Right atrium auricular region (tissue), 2 donors: ENCODE measurements around the gene RFTN1. TPM values are rescaled to one million over a fixed set of nuclear protein-coding genes. Genes with fewer than 3 reads are reported as not detected.
A peak's percentile ranks its signal among the peaks of the same experiment; 100 is the strongest.

ENCODE experiments used
- DNase-seq: peaks from one replicate; pipeline ENCODE4 v3.0.0-alpha.2; 2019; ENCODE audit warnings: low spot score
- H3K27ac ChIP-seq, 2 donors: fragments of 200-600 bp; sonication (generic); 1 replicate in 1 of 2; 2 replicates in 1 of 2; pipeline ENCODE4 v1.5.1; 2016 to 2019
- H3K27me3 ChIP-seq, 2 donors: fragments of 200-600 bp; sonication (generic); one replicate each; pipeline versions ENCODE4 v1.5.1 to v1.6.0; 2017 to 2019
- H3K36me3 ChIP-seq: fragments of 200-600 bp; sonication (generic); one replicate; pipeline ENCODE4 v1.5.1; 2016
- H3K4me1 ChIP-seq, 2 donors: fragments of 200-600 bp; sonication (generic); one replicate each; pipeline versions ENCODE4 v1.5.1 to v1.6.0; 2017 to 2019
- H3K4me3 ChIP-seq, 2 donors: fragments of 200-600 bp; sonication (generic); 1 replicate in 1 of 2; 2 replicates in 1 of 2; pipeline ENCODE4 v1.5.1; 2017 to 2019; ENCODE audit warnings: mild to moderate bottlenecking in 1 of 2, moderate library complexity in 1 of 2
- H3K9me3 ChIP-seq, 2 donors: fragments of 200-600 bp; sonication (generic); one replicate each; pipeline ENCODE4 v1.5.1; 2019
- total RNA-seq, 2 donors: library from RNA; depleted of rRNA; stranded (reverse); fragments of >200 nt; gene quantifications; one replicate each; pipeline ENCODE4 v1.1.0, GENCODE V29; 2016
- TF ChIP-seq, protein P1 (sequence below), 2 donors: fragments of 200-600 bp; sonication (generic); IDR thresholded peaks; one replicate each; pipeline ENCODE4 v1.5.1; 2019; ENCODE audit warnings: antibody characterized with exemption in 2 of 2

RFTN1 gene
- total RNA-seq, 2 donors from 2014 or later = 15.9 to 33.6 TPM

DNA sequence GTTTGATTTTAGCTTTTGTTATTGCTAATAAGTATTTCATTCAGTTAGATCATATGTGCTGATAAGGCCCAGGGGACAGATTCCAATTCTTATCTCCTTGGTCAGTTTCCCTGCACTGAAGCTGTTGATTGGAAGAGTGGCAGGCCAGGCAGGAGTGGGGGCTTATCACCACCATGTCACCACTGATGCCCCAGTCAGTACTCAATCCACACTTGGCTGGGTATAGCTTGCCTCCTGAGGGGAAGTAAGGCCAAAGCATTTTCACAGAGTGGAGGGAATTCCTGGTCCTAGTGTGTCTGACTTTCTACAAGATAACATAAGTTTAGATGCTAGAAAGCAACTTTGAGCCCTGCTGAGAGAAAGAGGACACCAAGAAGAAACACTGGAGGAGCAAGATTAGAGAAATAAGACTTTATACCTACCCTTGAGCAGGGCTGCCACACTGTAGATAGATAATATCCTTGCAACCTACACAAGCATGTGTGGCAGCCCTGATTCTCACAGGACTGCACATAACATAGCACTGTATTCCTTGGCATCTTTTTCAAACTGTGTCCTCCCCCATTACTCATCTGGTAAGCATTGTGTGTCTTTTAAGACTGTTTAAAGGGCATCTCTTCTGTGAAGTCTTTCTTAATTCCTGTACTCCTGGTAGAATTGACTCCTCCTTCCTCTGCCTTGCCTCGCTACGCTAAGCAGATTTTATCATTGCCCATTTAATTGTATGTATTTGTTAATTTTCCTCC lies 224.2 kb downstream of the RFTN1 start:
- H3K27me3 ChIP-seq = no peaks in the 10 kb centered on the region
- no peaks in the 10 kb centered on the region for H3K36me3 ChIP-seq
- H3K4me3 ChIP-seq = no peak overlapping the region
- peak overlapping the region; percentile 26 to 28 for H3K27ac ChIP-seq
- no peak for DNase-seq
- peaks cover 0 to 49% of the 10 kb centered on the region in 2 donors for H3K4me1 ChIP-seq
- TF ChIP-seq, protein P1, sequence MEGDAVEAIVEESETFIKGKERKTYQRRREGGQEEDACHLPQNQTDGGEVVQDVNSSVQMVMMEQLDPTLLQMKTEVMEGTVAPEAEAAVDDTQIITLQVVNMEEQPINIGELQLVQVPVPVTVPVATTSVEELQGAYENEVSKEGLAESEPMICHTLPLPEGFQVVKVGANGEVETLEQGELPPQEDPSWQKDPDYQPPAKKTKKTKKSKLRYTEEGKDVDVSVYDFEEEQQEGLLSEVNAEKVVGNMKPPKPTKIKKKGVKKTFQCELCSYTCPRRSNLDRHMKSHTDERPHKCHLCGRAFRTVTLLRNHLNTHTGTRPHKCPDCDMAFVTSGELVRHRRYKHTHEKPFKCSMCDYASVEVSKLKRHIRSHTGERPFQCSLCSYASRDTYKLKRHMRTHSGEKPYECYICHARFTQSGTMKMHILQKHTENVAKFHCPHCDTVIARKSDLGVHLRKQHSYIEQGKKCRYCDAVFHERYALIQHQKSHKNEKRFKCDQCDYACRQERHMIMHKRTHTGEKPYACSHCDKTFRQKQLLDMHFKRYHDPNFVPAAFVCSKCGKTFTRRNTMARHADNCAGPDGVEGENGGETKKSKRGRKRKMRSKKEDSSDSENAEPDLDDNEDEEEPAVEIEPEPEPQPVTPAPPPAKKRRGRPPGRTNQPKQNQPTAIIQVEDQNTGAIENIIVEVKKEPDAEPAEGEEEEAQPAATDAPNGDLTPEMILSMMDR (IDR thresholded peaks at IDR 0.05) = no peak
- no peaks in the 10 kb centered on the region for H3K9me3 ChIP-seq

DNA sequence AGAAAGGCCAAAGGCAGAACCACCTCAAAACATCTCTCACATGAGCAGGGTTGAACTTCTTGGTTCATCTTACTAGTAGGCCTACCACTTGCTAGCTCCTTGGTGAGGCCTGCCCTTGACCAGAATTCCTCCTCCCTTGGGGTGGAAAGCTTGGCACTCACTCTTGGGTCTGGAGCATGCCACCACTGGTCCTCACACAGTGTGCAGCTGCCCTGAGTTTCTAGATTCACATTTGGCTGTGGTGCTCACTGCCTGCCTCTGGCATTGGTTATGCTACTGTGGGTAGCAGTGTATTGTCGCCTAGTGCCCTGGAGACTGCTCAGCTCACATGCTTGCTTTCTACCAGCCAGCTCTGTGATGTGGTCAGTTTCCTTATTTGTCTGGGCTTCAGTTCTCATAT lies 224.8 kb downstream of the RFTN1 start:
- H3K4me1 ChIP-seq = peaks cover 0 to 49% of the 10 kb centered on the region in 2 donors
- TF ChIP-seq, protein P1 (IDR thresholded peaks at IDR 0.05) = no peak
- peak overlapping the region; percentile 28 to 46 for H3K27ac ChIP-seq
- H3K36me3 ChIP-seq = peaks cover 3% of the 10 kb centered on the region
- H3K27me3 ChIP-seq = no peaks in the 10 kb centered on the region
- H3K4me3 ChIP-seq = no peak overlapping the region
- no peaks in the 10 kb centered on the region for H3K9me3 ChIP-seq
- no peak for DNase-seq

DNA sequence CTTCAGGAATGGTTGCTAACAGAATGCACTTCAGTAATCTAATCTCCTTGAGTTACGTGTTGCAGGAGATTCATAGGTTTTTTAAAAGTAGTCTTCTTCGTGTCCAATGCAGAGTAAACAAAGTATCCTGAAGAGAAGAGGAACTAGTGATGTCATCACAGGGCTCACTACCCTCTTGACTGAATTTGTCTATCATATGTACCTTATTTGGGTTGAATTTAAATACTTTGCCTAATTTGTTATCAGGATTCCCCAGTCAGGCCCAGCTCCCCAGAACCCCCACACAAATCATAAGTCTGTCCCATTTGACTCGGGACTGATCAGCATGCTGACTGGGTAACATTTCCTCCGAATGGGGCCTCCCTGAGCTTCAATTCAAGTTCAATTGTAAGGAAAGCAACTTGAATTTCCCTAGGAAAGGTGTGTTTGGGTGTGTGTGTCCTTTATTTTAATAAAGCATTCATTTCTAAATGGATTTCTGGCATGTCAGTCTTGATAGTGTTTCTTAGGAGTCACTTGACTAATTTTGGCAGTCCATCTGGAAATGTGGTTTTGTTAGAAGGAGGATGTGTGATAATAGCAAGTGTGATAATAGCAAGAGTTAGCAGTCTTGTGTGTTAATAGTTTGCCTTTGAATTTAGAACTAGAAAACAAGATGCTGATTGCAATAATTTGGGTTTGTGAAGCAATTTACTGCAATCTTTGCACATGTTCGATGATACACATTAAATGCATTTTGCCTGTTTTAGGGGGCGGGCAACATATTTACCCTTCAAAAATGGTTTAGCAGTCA lies 226.6 kb downstream of the RFTN1 start:
- H3K9me3 ChIP-seq = no peaks in the 10 kb centered on the region
- no peak for DNase-seq
- H3K36me3 ChIP-seq = peaks cover 18% of the 10 kb centered on the region
- H3K27ac ChIP-seq = peak overlapping the region; percentile 50 to 61
- peaks cover 0 to 49% of the 10 kb centered on the region in 2 donors for H3K4me1 ChIP-seq
- TF ChIP-seq, protein P1 (IDR thresholded peaks at IDR 0.05) = no peak
- H3K27me3 ChIP-seq = no peaks in the 10 kb centered on the region
- no peak overlapping the region for H3K4me3 ChIP-seq

DNA sequence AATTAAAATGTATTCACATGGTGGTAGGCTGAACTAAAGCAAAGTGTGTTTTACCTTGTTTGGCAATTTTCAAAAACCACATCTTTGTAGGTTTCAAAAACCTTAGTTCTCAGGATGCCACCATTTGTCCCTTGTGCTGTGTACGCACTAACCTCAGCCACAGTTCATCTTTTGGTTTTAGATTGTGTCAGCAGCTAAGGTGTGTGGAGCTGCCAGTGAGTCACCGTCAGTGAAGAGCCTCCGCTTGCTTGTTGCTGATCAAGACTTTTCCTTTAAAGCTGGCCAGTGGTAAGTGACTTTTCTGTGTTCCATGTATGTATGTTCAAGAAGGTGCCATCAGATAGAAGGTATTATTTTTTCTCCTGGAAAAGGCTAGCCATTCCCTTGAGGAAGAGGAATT lies 227.3 kb downstream of the RFTN1 start:
- Histone ChIP-seq H3K4me3 (no peak overlapping the region), H3K4me1 (peaks cover 0 to 49% of the 10 kb centered on the region in 2 donors), H3K36me3 (peaks cover 20% of the 10 kb centered on the region), H3K27me3 (no peaks in the 10 kb centered on the region), H3K9me3 (no peaks in the 10 kb centered on the region), H3K27ac (peak overlapping the region; percentile 50 to 61)
- TF ChIP-seq, protein P1 (IDR thresholded peaks at IDR 0.05) = no peak
- DNase-seq = no peak

DNA sequence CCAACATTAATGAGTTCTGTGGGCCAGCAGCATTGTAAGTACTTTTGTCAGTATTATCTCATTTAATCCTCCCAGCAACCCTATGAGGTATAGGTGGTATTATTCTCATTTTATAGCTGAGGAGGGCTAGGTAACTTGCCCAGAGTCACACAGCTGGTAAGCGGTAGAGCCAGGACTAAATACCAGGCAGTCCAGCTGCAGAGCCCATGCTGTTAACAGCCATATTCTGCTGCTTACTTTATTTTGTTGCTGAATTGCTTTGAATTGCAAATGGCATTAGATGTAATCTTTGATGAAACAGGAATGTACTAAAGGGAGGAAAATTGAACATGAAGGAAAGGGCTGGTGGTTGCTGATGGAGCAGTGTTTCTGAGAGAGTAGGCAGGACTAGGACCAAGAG lies 228.9 kb downstream of the RFTN1 start:
- Histone ChIP-seq H3K27me3 (no peaks in the 10 kb centered on the region), H3K4me3 (no peak overlapping the region), H3K4me1 (peaks cover 0 to 37% of the 10 kb centered on the region in 2 donors), H3K27ac (no peak overlapping the region), H3K9me3 (no peaks in the 10 kb centered on the region), H3K36me3 (peaks cover 20% of the 10 kb centered on the region)
- DNase-seq = no peak
- TF ChIP-seq, protein P1 (IDR thresholded peaks at IDR 0.05) = no peak
